ENCODE data around the gene PET100. TPM values are rescaled to one million over a fixed set of nuclear protein-coding genes. Genes with fewer than 3 reads are reported as not detected.

The PET100 gene
- total and polyA plus RNA-seq, 11 donors, result 22.3 to 405 (median 136) TPM

DNA sequence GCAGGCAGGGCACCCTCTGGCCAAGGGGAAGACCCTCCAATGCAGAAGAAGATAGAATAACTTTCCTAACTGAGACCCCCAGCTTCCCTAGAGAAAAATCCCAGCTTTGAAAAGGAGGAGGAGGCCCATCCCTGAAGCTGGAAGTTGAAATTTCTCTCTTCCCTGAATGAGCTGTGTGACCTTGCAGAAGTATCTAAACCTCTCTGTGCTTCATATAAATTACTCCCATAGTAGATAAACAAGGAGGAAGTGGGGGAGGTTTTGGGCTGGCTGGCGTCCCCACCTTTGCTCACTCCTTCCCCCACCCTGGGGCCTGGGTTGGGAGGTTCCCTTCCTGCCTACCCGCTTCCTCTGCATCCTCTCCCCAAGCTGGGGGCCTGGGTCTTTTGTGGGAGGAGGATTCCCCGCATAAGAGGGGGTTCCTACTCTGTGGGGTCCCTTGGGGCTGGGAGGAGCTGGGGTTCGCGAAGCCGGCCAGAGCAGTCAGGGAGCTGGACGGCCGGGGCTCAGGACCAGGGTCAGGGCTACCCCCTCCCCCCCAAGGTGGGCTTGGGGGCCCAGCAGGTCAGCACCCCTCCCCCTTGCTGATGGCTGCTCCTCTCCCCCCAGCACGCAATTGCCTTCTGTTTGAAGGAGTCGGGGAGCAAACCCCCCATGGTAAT lies 22.2 kb upstream of the PET100 start:
- 61 to 80% (median 69%) methylated on average over 10 of the region's 10 CpGs for WGBS, 4 donors
- Histone ChIP-seq H3K27ac (no peak overlapping the region), H3K9me3 (no peaks in the 10 kb centered on the region), H3K4me3 (no peak overlapping the region), H3K4me1 (no peaks in the 10 kb centered on the region), H3K27me3 (peaks cover 0 to 20% (median 0%) of the 10 kb centered on the region in 9 donors), H3K36me3 (no peaks in the 10 kb centered on the region)
- DNase-seq (no peak), ATAC-seq (no peak)
- intact Hi-C loops (cut with DNase I), result no loop called here
- TF ChIP-seq POLR2A (IDR thresholded peaks at IDR 0.05), result no peak
- TF ChIP-seq, protein P1, sequence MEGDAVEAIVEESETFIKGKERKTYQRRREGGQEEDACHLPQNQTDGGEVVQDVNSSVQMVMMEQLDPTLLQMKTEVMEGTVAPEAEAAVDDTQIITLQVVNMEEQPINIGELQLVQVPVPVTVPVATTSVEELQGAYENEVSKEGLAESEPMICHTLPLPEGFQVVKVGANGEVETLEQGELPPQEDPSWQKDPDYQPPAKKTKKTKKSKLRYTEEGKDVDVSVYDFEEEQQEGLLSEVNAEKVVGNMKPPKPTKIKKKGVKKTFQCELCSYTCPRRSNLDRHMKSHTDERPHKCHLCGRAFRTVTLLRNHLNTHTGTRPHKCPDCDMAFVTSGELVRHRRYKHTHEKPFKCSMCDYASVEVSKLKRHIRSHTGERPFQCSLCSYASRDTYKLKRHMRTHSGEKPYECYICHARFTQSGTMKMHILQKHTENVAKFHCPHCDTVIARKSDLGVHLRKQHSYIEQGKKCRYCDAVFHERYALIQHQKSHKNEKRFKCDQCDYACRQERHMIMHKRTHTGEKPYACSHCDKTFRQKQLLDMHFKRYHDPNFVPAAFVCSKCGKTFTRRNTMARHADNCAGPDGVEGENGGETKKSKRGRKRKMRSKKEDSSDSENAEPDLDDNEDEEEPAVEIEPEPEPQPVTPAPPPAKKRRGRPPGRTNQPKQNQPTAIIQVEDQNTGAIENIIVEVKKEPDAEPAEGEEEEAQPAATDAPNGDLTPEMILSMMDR (IDR thresholded peaks at IDR 0.05), result no peak

DNA sequence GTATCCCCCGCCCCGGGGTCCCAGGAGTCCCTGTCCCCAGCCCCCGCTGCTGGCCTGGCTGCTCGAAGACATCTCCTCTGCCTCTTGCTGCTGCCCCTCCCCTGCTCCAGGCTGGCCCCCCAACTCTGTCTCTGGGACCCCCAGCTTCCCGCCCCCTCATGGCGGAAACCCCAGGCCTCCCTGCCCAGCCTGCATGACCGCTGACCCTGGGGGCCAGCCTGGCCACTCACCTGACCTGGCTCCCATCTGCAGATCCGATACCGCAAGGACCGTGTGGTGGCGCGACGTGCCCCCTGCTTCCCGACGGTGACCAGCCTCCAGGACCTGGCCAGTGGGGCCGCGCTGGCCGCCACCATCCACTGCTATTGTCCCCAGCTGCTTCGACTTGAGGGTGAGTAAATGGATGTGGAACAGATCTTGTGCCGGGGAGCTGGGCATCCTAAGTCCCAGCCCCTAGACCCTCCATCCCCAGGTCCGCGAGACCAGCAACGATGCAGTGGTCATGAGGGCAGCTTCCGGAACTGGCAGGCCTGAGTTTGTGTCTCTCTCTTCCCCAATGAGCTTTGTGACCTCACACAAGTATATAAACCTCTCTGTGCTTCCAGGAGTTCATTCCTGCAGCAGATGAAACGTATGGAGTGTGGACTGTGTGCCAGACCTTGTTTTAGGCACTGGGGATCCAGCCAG lies 21.6 kb upstream of the PET100 start:
- no peak for ATAC-seq
- 84 to 88% (median 87%) methylated on average over 21 to 25 of the region's 25 CpGs for WGBS, 4 donors

DNA sequence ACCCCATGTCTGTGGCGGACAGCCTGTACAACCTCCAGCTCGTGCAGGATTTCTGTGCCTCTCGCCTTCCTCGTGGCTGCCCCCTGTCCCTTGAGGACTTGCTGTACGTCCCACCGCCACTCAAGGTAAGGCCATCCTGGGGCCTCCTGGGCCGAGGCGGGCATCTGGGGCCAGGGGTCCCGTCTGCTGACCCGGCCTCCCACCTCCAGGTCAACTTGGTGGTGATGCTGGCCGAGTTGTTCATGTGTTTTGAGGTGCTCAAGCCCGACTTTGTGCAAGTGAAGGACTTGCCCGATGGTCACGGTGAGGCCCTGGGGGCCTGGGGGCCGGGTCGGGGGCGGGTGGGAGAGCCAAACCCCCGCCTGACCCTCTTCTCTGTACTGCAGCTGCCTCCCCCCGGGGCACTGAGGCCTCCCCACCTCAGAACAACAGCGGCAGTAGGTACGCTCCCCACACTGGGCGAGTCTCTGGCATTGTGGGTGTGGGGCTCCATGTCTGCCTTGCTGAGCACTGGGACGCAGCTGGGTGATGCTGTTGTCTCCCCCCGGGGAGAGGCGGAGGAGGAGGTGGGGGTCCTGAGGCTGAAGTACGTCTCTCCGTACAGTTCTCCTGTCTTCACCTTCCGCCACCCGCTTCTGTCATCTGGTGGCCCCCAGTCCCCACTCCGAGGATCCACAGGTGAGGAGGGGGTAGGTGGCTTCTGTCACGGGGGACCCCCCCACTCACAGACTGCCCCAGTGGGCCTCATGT lies 18.9 kb upstream of the PET100 start:
- no peak overlapping the region for H3K4me3 ChIP-seq
- WGBS, 4 donors, result 78 to 86% (median 81%) methylated on average over 12 to 31 of the region's 31 CpGs
- intact Hi-C loops (cut with DNase I), result no loop called here

More for the DNA sequence above, 21.6 kb upstream of the PET100 start:
- Histone ChIP-seq H3K4me1 (no peaks in the 10 kb centered on the region), H3K36me3 (no peaks in the 10 kb centered on the region), H3K4me3 (no peak overlapping the region), H3K27me3 (peaks cover 0 to 20% (median 0%) of the 10 kb centered on the region in 9 donors), H3K27ac (no peak overlapping the region), H3K9me3 (no peaks in the 10 kb centered on the region)
- DNase-seq, result no peak
- TF ChIP-seq, protein P1 (IDR thresholded peaks at IDR 0.05), result no peak
- TF ChIP-seq POLR2A (IDR thresholded peaks at IDR 0.05), result no peak
- intact Hi-C loops (cut with DNase I), result no loop called here

More for the DNA sequence above, 18.9 kb upstream of the PET100 start:
- Histone ChIP-seq H3K27me3 (no peaks in the 10 kb centered on the region), H3K4me1 (no peaks in the 10 kb centered on the region), H3K27ac (no peak overlapping the region), H3K9me3 (no peaks in the 10 kb centered on the region), H3K36me3 (no peaks in the 10 kb centered on the region)
- no peak for TF ChIP-seq POLR2A (IDR thresholded peaks at IDR 0.05)
- TF ChIP-seq, protein P1 (IDR thresholded peaks at IDR 0.05), result no peak
- ATAC-seq (no peak), DNase-seq (no peak)

Measured in heart left ventricle (tissue), 16 donors.